Esophagus muscularis mucosa (tissue), 4 donors: Measurements from ENCODE around the gene QSER1. TPM values are rescaled to one million over a fixed set of nuclear protein-coding genes. Genes with fewer than 3 reads are reported as not detected.
"Not testable (repeated sequence)": the region's sequence is repeated elsewhere in the genome, so short reads cannot be mapped to it uniquely, and the experiment has no call there.

Source experiments
- DNase-seq: peaks from one replicate; pipeline ENCODE4 v3.0.0-alpha.2; 2017; ENCODE audit errors: extremely low spot score
- H3K27ac ChIP-seq, 4 donors: fragments of 200-600 bp; sonication (generic); replicated peaks in 1 of 4; 1 replicate in 3 of 4; 2 replicates in 1 of 4; pipeline ENCODE4 v1.5.1; 2016 to 2019; ENCODE audit warnings: mild to moderate bottlenecking in 1 of 4
- H3K27me3 ChIP-seq, 4 donors: fragments of 200-600 bp; sonication (generic); one replicate each; pipeline versions ENCODE4 v1.5.1 to v1.6.0; 2016 to 2019
- H3K36me3 ChIP-seq, 4 donors: fragments of 200-600 bp; sonication (generic); one replicate each; pipeline ENCODE4 v1.5.1; 2016 to 2019
- H3K4me1 ChIP-seq, 4 donors: fragments of 200-600 bp; sonication (generic); one replicate each; pipeline ENCODE4 v1.5.1; 2016 to 2019
- H3K4me3 ChIP-seq, 4 donors: fragments of 200-600 bp; sonication (generic); 1 replicate in 2 of 4; 2 replicates in 2 of 4; pipeline ENCODE4 v1.5.1; 2016 to 2019; ENCODE audit warnings: mild to moderate bottlenecking in 4 of 4, moderate library complexity in 1 of 4
- H3K9me3 ChIP-seq, 4 donors: fragments of 200-600 bp; sonication (generic); 1 replicate in 3 of 4; 2 replicates in 1 of 4; pipeline ENCODE4 v1.5.1; 2016 to 2019
- CTCF ChIP-seq, 3 experiments: fragments of 200-600 bp in 2 of 3; fragments of 450-650 bp in 1 of 3; sonication (generic) in 2 of 3; IDR thresholded peaks; one replicate each; pipeline ENCODE4 v1.5.1; 2017 to 2019; ENCODE audit warnings: antibody characterized with exemption in 3 of 3, mild to moderate bottlenecking in 2 of 3, moderate library complexity in 1 of 3
- EP300 ChIP-seq: sonication (generic); formaldehyde crosslinking; IDR thresholded peaks from one replicate; pipeline ENCODE4 v1.6.1; 2017; ENCODE audit warnings: antibody characterized with exemption
- POLR2A ChIP-seq: fragments of 450-650 bp; IDR thresholded peaks from one replicate; pipeline ENCODE4 v1.6.1; 2017; ENCODE audit warnings: antibody characterized with exemption, moderate library complexity, mild to moderate bottlenecking, low read depth
- POLR2AphosphoS5 ChIP-seq, 2 donors: sonication (generic); formaldehyde crosslinking; IDR thresholded peaks; one replicate each; pipeline ENCODE4 v1.6.1; 2017; ENCODE audit warnings: antibody characterized with exemption in 2 of 2
- WGBS: methylation state at CpG from one replicate; pipeline ENCODE4 v1.1.5; 2018; 5-methylcytosine and 5-hydroxymethylcytosine counted together
- intact Hi-C: fragments of 100-400 bp; cut with DNase I; formaldehyde crosslinking; loops from one replicate; pipeline ENCODE4 v1.15.1; 2023
- total RNA-seq, 4 donors: library from RNA; depleted of rRNA; stranded (reverse); fragments of >200 nt; gene quantifications; one replicate each; pipeline versions ENCODE4 v1.1.0 to v1.2.1, GENCODE V29; 2016

Gene QSER1
- total RNA-seq, 4 donors from 2014 or later: 18.9 to 23.7 (median 21.9) TPM

GRCh38 chr11:32852207-32852606 is 40.4 kb upstream of the QSER1 start:
- H3K9me3 ChIP-seq: no peaks in the 10 kb centered on the region
- no peaks in the 10 kb centered on the region for H3K4me1 ChIP-seq
- no peak for TF ChIP-seq POLR2A
- no peak for TF ChIP-seq EP300
- TF ChIP-seq POLR2AphosphoS5 (IDR thresholded peaks at IDR 0.05): no peak
- TF ChIP-seq CTCF (IDR thresholded peaks at IDR 0.05): no peak
- intact Hi-C loops: no loop called here
- H3K4me3 ChIP-seq: no peak overlapping the region
- peak; percentile 62 for DNase-seq
- H3K36me3 ChIP-seq: no peaks in the 10 kb centered on the region
- no peaks in the 10 kb centered on the region for H3K27me3 ChIP-seq
- H3K27ac ChIP-seq: no peak overlapping the region
- WGBS: 69% methylated on average over 4 of the region's 4 CpGs

DNA sequence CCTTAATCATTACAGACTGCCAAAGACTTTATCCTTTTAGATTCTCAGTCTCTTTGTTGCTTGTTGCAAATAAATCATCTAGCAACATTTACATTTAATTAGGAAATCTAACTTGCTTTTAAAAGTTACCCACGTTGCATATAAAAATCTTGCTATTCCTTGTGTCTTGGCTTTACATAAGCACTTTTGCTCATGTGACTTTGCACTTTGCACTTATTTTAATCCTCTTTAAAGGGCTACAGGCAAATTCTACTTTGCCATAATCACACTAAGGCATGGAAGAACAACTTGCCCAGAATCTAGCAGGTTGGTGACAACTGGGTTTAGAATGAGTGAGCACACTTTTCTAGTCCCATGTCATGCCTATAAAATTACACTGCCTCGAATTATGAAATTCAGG is 37.0 kb upstream of the QSER1 start:
- Histone ChIP-seq H3K27me3 (peaks cover 0 to 9% (median 0%) of the 10 kb centered on the region in 4 donors), H3K4me3 (no peak overlapping the region), H3K36me3 (no peaks in the 10 kb centered on the region), H3K27ac (no peak overlapping the region), H3K4me1 (no peaks in the 10 kb centered on the region), H3K9me3 (no peaks in the 10 kb centered on the region)
- 60% methylated on average over 2 of the region's 2 CpGs for WGBS
- intact Hi-C loops: no loop called here
- TF ChIP-seq POLR2A: no peak
- no peak for TF ChIP-seq CTCF (IDR thresholded peaks at IDR 0.05)
- no peak for TF ChIP-seq POLR2AphosphoS5 (IDR thresholded peaks at IDR 0.05)
- TF ChIP-seq EP300: no peak
- no peak for DNase-seq

DNA sequence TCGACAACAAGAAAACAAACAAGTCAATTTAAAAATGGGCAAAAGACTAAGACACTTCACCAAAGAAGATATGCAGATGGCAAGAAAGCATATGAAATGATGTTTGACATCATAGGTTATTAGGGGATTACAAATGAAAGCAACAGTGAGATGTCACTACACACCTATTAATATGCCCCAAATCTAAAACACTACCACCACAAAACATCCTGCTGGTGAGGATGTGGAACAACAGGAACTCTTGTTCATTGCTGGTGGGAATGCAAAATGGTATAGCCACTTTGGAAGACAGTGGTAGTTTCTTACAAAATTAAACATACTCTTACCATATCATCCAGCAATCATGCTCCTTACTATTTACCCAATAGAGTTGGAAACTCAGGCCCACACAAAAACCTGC is 33.9 kb upstream of the QSER1 start:
- intact Hi-C loops: no loop called here
- H3K4me1 ChIP-seq: no peaks in the 10 kb centered on the region
- peaks cover 0 to 9% (median 0%) of the 10 kb centered on the region in 4 donors for H3K27me3 ChIP-seq
- WGBS: 54% methylated on average over 1 of the region's 1 CpG
- H3K27ac ChIP-seq: no peak overlapping the region
- TF ChIP-seq CTCF (IDR thresholded peaks at IDR 0.05) (no peak), POLR2A (no peak), EP300 (no peak), POLR2AphosphoS5 (IDR thresholded peaks at IDR 0.05) (no peak)
- H3K36me3 ChIP-seq: no peaks in the 10 kb centered on the region
- H3K4me3 ChIP-seq: no peak overlapping the region
- no peak for DNase-seq
- H3K9me3 ChIP-seq: no peaks in the 10 kb centered on the region

GRCh38 chr11:32861850-32862577 is 30.6 kb upstream of the QSER1 start:
- no peak for TF ChIP-seq POLR2A
- TF ChIP-seq CTCF (IDR thresholded peaks at IDR 0.05): no peak
- TF ChIP-seq POLR2AphosphoS5 (IDR thresholded peaks at IDR 0.05): no peak
- TF ChIP-seq EP300: no peak
- DNase-seq: peak; percentile 37
- Histone ChIP-seq H3K36me3 (no peaks in the 10 kb centered on the region), H3K4me3 (no peak overlapping the region), H3K27ac (no peak overlapping the region), H3K9me3 (no peaks in the 10 kb centered on the region), H3K4me1 (no peaks in the 10 kb centered on the region), H3K27me3 (peaks cover 0 to 9% (median 0%) of the 10 kb centered on the region in 4 donors)
- WGBS: 81% methylated on average over 3 of the region's 3 CpGs
- intact Hi-C loops: no loop called here

DNA sequence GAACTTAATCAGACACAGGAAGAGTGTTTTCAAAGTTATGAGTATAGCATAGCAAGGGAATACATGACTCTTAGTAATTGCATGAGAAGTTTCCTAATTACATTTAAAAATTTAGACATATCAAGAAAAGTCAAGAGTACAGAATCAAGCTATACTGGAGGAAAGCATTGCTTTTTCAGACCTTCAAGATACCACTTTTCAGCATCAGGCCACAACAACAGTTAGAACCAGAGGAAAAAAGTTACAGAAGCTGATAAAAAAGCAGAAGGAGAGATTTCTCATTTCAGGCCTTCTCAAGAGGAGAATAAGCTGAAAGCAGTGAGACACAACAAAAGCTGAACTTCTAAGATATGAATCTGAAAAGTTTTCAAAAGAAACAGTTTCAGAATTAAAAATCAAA is 28.1 kb upstream of the QSER1 start:
- Histone ChIP-seq H3K4me1 (no peaks in the 10 kb centered on the region), H3K9me3 (no peaks in the 10 kb centered on the region), H3K27me3 (peaks cover 0 to 3% (median 0%) of the 10 kb centered on the region in 4 donors), H3K4me3 (no peak overlapping the region), H3K36me3 (no peaks in the 10 kb centered on the region), H3K27ac (no peak overlapping the region)
- intact Hi-C loops: no loop called here
- TF ChIP-seq EP300: no peak
- TF ChIP-seq CTCF (IDR thresholded peaks at IDR 0.05): no peak
- no peak for DNase-seq

DNA sequence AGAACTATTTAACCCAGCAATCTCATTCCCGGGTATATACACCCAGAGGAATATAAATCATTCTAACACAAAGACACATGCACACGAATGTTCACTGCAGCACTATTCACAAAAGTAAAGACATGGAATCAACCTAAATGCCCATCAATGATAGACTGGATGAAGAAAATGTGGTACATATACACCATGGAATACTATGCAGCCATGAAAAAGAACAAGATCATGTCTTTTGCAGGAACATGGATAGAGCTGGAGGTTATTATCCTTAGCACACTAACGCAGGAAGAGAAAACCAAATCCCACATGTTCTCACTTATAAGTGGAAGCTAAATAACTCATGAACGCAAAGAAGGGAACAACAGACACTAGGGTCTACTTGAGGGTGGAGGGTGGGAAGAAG is 23.9 kb upstream of the QSER1 start:
- H3K36me3 ChIP-seq, H3K27me3 ChIP-seq, intact Hi-C loops, H3K27ac ChIP-seq, H3K4me3 ChIP-seq, H3K4me1 ChIP-seq, H3K9me3 ChIP-seq, DNase-seq: not testable (repeated sequence)
- whole genome bisulfite sequencing: 64% methylated on average over 4 of the region's 4 CpGs
